HCT116 (cell line): ENCODE results near the gene HRH2.

ENCODE experiments used
- CEBPB ChIP-seq: IDR thresholded peaks from 2 replicates; pipeline ENCODE4 v1.6.1; 2012; ENCODE audit warnings: low read depth
- EZH2phosphoT487 ChIP-seq: fragments of 200-600 bp; IDR thresholded peaks from 2 replicates; pipeline ENCODE4 v1.6.1; 2018; ENCODE audit warnings: antibody characterized with exemption, borderline replicate concordance
- TF ChIP-seq, protein P1 (sequence below), 3 experiments: fragments of 200-600 bp in 1 of 3; sonication (generic) in 1 of 3; IDR thresholded peaks in 2 of 3; conservative IDR thresholded peaks in 1 of 3; 2 replicates each; pipeline ENCODE4 v1.5.1; 2012 to 2017; ENCODE audit warnings: low read depth in 2 of 3, low read length in 2 of 3, antibody characterized with exemption in 1 of 3, borderline replicate concordance in 1 of 3, control low read depth in 1 of 3, mild to moderate bottlenecking in 1 of 3, mixed read lengths in 1 of 3, mixed run types in 1 of 3, moderate library complexity in 1 of 3; ENCODE audit not compliant: insufficient read depth in 1 of 3

DNA sequence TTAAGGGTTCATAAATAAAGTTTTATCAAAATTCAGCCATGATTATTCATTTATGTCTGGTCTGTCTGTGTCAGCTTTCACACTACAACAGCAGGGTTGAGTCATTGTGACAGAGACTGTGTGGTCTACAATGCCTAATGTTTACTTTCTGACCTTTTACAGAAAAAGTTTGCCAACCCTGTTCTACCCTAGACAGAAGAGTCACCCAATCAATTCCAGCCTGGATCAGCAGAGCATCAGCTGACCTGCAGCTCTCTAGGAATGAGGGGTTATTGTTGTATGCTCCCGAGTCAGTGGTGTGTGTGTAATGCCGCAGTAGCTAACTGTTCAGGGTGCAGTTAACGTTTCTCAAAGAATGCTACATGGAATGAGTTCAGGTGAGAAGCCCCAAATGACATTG, 87.3 kb downstream of the HRH2 start:
- no peak for TF ChIP-seq EZH2phosphoT487
- TF ChIP-seq, protein P1, sequence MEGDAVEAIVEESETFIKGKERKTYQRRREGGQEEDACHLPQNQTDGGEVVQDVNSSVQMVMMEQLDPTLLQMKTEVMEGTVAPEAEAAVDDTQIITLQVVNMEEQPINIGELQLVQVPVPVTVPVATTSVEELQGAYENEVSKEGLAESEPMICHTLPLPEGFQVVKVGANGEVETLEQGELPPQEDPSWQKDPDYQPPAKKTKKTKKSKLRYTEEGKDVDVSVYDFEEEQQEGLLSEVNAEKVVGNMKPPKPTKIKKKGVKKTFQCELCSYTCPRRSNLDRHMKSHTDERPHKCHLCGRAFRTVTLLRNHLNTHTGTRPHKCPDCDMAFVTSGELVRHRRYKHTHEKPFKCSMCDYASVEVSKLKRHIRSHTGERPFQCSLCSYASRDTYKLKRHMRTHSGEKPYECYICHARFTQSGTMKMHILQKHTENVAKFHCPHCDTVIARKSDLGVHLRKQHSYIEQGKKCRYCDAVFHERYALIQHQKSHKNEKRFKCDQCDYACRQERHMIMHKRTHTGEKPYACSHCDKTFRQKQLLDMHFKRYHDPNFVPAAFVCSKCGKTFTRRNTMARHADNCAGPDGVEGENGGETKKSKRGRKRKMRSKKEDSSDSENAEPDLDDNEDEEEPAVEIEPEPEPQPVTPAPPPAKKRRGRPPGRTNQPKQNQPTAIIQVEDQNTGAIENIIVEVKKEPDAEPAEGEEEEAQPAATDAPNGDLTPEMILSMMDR (IDR thresholded peaks at IDR 0.05 in 2 of 3, conservative IDR thresholded peaks at IDR 0.05 in 1 of 3; ENCODE audit: borderline replicate concordance in 1 of 3, insufficient read depth in 1 of 3, low read depth in 2 of 3, low read length in 2 of 3) = no peak
- no peak for TF ChIP-seq CEBPB
